ENCODE measurements around the gene CNTD1.
"Not testable (repeated sequence)": the region's sequence is repeated elsewhere in the genome, so short reads cannot be mapped to it uniquely, and the experiment has no call there.

CNTD1 gene

GRCh38 chr17:42798383-42799380 is at the start of gene CNTD1, which contains the start of gene COA3:
CNTD1 (plus strand) TSS chr17:42798861; CDS start chr17:42799068, 207 bp downstream.
COA3 (minus strand) TSS chr17:42798704; CDS start chr17:42798681, 23 bp downstream.
- DNase-seq = peak; percentile 89 to 90

GRCh38 chr17:42748908-42749798 is 49.5 kb upstream of the CNTD1 start:
- DNase-seq = no peak

- no peak for DNase-seq
Observed at GRCh38 chr17:42750739-42751344, 47.8 kb upstream of the CNTD1 start.

GRCh38 chr17:42751628-42752027 is 47.0 kb upstream of the CNTD1 start:
- DNase-seq = no peak

GRCh38 chr17:42754782-42755181 is 43.9 kb upstream of the CNTD1 start:
- DNase-seq = no peak

- peak in 1 of 2 experiments; percentile 19 for DNase-seq
Observed at GRCh38 chr17:42759982-42760651, 38.5 kb upstream of the CNTD1 start.

- peak in 1 of 2 experiments; percentile 31 for DNase-seq
Observed at GRCh38 chr17:42760652-42761581, 37.7 kb upstream of the CNTD1 start, which contains the start of gene RAMP2. RAMP2 (plus strand) TSS chr17:42761227; CDS start chr17:42761262, 35 bp downstream.

- DNase-seq = no peak
Observed at GRCh38 chr17:42761638-42762037, 37.0 kb upstream of the CNTD1 start.

- no peak for DNase-seq
Observed at GRCh38 chr17:42766124-42766523, 32.5 kb upstream of the CNTD1 start.

- DNase-seq = no peak
Observed at GRCh38 chr17:42767512-42767911, 31.1 kb upstream of the CNTD1 start.

- not testable (repeated sequence) for DNase-seq
Observed at GRCh38 chr17:42768006-42768405, 30.7 kb upstream of the CNTD1 start.

GRCh38 chr17:42769964-42770363 is 28.7 kb upstream of the CNTD1 start:
- DNase-seq = not testable (repeated sequence)

- DNase-seq = no peak
Observed at GRCh38 chr17:42772945-42773289, 25.7 kb upstream of the CNTD1 start.

- peak; percentile 84 for DNase-seq
Observed at GRCh38 chr17:42773290-42774035, 25.2 kb upstream of the CNTD1 start, which contains the start of gene VPS25. VPS25 (plus strand) TSS chr17:42773449; CDS start chr17:42773476, 27 bp downstream.

GRCh38 chr17:42774066-42774745 is 24.5 kb upstream of the CNTD1 start:
- DNase-seq = no peak

- DNase-seq = no peak
Observed at GRCh38 chr17:42775534-42776098, 23.0 kb upstream of the CNTD1 start.

- DNase-seq = no peak
Observed at GRCh38 chr17:42778570-42778969, 20.1 kb upstream of the CNTD1 start.

- no peak for DNase-seq
Observed at GRCh38 chr17:42779304-42779935, 19.2 kb upstream of the CNTD1 start.

Measured in activated T-cell treated with anti-CD3 and anti-CD28 coated beads, Interleukin-2, amount 50 U/mL, for 48 hours (primary cell).